HUES6 (cell line): Measurements from ENCODE around the gene B4GALNT1.
"Not testable (repeated sequence)": the region's sequence is repeated elsewhere in the genome, so short reads cannot be mapped to it uniquely, and the experiment has no call there.

Experiments
- H3K27ac ChIP-seq: 2 replicates; pipeline ENCODE4 v1.7.0; 2013; ENCODE audit warnings: low read depth, mild to moderate bottlenecking, low read length, inconsistent platforms
- H3K27me3 ChIP-seq: 2 replicates; pipeline ENCODE4 v1.6.1; 2013; ENCODE audit warnings: low read length; ENCODE audit not compliant: control insufficient read depth, insufficient read depth
- H3K36me3 ChIP-seq: 2 replicates; pipeline ENCODE4 v1.6.1; 2013; ENCODE audit warnings: low read length; ENCODE audit not compliant: control insufficient read depth, insufficient read depth
- H3K4me1 ChIP-seq: 2 replicates; pipeline ENCODE4 v1.6.1; 2013; ENCODE audit warnings: low read length; ENCODE audit not compliant: control insufficient read depth, insufficient read depth
- H3K4me3 ChIP-seq: 2 replicates; pipeline ENCODE4 v1.5.1; 2013; ENCODE audit warnings: low read depth, low read length
- H3K9ac ChIP-seq: one replicate; pipeline ENCODE4 v1.6.1; 2013; ENCODE audit warnings: mild to moderate bottlenecking, low read length
- H3K9me3 ChIP-seq: 2 replicates; pipeline ENCODE4 v1.6.1; 2013; ENCODE audit warnings: low read depth, low read length; ENCODE audit not compliant: control insufficient read depth, insufficient read depth

Gene B4GALNT1

GRCh38 chr12:57590479-57590863, 42.5 kb downstream of the B4GALNT1 start:
- H3K27ac ChIP-seq, result peak overlapping the region; percentile 38; the same call in 1 of the 2 replicates
- no peaks in the 10 kb centered on the region for H3K9me3 ChIP-seq
- peak overlapping the region; percentile 49 for H3K9ac ChIP-seq
- peaks cover 10% of the 10 kb centered on the region for H3K4me1 ChIP-seq
- H3K27me3 ChIP-seq, result peaks cover 10% of the 10 kb centered on the region; the same call in 1 of the 2 replicates
- peaks cover 13% of the 10 kb centered on the region; the same call in 1 of the 2 replicates for H3K36me3 ChIP-seq
- peak overlapping the region; percentile 91 for H3K4me3 ChIP-seq

DNA sequence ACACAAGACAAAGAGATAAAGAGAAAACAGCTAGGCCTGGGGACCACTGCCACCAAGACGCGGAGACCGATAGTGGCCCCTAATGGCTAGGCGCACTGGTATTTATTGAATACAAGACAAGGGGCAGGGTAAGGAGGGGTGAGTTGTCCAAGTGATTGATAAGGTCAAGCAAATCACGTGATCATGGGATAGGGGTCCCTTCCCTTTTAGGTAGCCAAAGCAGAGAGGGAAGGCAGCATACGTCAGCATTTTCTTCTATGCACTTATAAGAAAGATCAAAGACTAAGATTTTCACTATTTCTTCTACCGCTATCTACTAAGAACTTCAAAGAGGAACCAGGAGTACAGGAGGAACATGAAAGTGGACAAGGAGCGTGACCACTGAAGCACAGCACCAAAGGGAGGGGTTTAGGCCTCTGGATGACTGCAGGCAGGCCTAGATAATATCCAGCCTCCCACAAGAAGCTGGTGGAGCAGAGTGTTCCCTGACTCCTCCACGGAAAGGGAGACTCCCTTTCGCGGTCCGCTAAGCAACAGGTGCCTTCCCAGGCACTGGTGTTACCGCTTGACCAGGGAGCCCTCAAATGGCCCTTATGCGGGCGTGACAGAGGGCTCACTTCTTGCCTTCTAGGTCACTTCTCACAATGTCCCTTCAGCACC, 43.9 kb downstream of the B4GALNT1 start:
- not testable (repeated sequence) for H3K4me3 ChIP-seq, H3K27ac ChIP-seq, H3K9ac ChIP-seq, H3K4me1 ChIP-seq, H3K9me3 ChIP-seq, H3K36me3 ChIP-seq
- H3K27me3 ChIP-seq, result peaks cover 15% of the 10 kb centered on the region; the same call in 1 of the 2 replicates

GRCh38 chr12:57586832-57587429, 46.1 kb downstream of the B4GALNT1 start:
- no peak overlapping the region for H3K9ac ChIP-seq
- no peaks in the 10 kb centered on the region; the same call in 1 of the 2 replicates for H3K36me3 ChIP-seq
- H3K4me3 ChIP-seq, result no peak overlapping the region
- peaks cover 6% of the 10 kb centered on the region for H3K4me1 ChIP-seq
- no peak overlapping the region for H3K27ac ChIP-seq
- H3K27me3 ChIP-seq, result peaks cover 16% of the 10 kb centered on the region; the same call in 1 of the 2 replicates
- H3K9me3 ChIP-seq, result no peaks in the 10 kb centered on the region

- peaks cover 16% of the 10 kb centered on the region; the same call in 1 of the 2 replicates for H3K27me3 ChIP-seq
- peaks cover 7% of the 10 kb centered on the region; the same call in 1 of the 2 replicates for H3K36me3 ChIP-seq
- H3K4me1 ChIP-seq, result peaks cover 5% of the 10 kb centered on the region
- H3K4me3 ChIP-seq, result no peak overlapping the region
- H3K27ac ChIP-seq, result no peak overlapping the region
- H3K9ac ChIP-seq, result no peak overlapping the region
- no peaks in the 10 kb centered on the region for H3K9me3 ChIP-seq
Observed at GRCh38 chr12:57586128-57586527, 46.9 kb downstream of the B4GALNT1 start.

- H3K27me3 ChIP-seq, result peaks cover 16% of the 10 kb centered on the region; the same call in 1 of the 2 replicates
- no peak overlapping the region for H3K4me3 ChIP-seq
- peaks cover 10% of the 10 kb centered on the region; the same call in 1 of the 2 replicates for H3K36me3 ChIP-seq
- no peak overlapping the region for H3K9ac ChIP-seq
- no peaks in the 10 kb centered on the region; the same call in 1 of the 2 replicates for H3K4me1 ChIP-seq
- H3K9me3 ChIP-seq, result no peaks in the 10 kb centered on the region
- H3K27ac ChIP-seq, result no peak overlapping the region
Observed at GRCh38 chr12:57585156-57585555, 47.8 kb downstream of the B4GALNT1 start.

DNA sequence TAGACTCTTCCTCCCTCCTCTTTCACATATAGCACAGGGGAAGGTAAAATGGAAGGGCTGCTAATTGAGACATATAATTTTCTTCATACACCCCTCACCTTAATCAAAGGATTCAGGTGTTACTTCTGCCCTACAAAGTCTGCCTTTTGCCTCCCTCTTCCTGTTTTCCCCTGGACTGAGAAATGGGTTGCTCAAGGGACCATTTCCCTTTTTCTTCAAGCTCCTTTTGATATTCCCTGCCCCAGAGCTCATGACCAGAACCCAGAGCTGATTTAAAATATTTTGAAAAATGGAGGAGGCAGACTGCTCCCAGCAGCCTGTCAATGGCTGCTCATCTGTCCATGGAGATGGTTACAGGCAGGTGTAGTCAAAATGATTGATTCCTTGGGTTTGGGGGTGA, 48.3 kb downstream of the B4GALNT1 start:
- peaks cover 16% of the 10 kb centered on the region; the same call in 1 of the 2 replicates for H3K27me3 ChIP-seq
- peaks cover 14% of the 10 kb centered on the region; the same call in 1 of the 2 replicates for H3K36me3 ChIP-seq
- no peak overlapping the region for H3K27ac ChIP-seq
- no peak overlapping the region for H3K4me3 ChIP-seq
- no peak overlapping the region for H3K9ac ChIP-seq
- H3K9me3 ChIP-seq, result no peaks in the 10 kb centered on the region
- H3K4me1 ChIP-seq, result no peaks in the 10 kb centered on the region; the same call in 1 of the 2 replicates

GRCh38 chr12:57584050-57584449, 49.0 kb downstream of the B4GALNT1 start:
- Histone ChIP-seq H3K4me1 (no peaks in the 10 kb centered on the region; the same call in 1 of the 2 replicates), H3K27ac (no peak overlapping the region), H3K27me3 (peaks cover 16% of the 10 kb centered on the region; the same call in 1 of the 2 replicates), H3K9ac (no peak overlapping the region), H3K4me3 (no peak overlapping the region), H3K36me3 (peaks cover 17% of the 10 kb centered on the region; the same call in 1 of the 2 replicates), H3K9me3 (no peaks in the 10 kb centered on the region)

DNA sequence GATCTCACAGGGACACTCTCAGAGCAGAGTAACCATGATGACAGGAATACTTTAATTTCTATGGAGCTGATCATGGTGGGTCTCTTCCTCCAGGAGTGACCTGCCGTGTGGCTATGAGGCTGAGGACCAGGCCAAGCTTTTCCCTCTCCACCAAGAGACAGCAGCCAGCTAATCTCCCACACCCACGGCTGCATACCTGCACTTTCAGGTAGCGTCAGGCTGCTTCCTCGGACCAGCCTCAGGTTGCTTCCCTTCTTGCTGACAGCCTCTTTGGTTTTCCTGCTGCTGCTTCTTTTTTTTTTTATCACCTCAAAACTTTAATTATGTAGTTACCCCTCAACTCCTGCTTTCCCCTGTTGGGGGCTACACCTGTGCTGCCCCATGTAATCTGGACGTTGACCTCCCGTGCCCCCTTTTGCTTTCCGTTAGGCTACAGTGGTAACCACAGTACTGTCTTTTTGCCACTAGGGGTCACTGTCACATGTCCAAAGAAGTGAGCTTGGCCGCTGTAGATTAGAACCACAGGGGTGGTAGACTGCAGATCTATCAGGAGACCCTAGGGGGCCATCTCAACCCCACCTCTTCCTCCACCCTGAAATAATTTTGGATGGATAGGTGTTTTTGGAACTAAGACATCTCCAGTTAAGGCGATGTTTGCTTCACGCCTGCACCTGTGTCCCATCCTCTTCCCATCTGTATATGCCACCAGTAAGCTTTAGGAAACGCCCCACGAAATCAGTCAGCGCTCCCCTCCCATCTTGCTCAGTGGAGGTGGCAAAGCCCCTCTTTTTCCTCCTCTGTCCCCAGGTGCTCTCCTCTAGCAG, 49.8 kb downstream of the B4GALNT1 start:
- peaks cover 14% of the 10 kb centered on the region; the same call in 1 of the 2 replicates for H3K27me3 ChIP-seq
- peaks cover 23% of the 10 kb centered on the region for H3K36me3 ChIP-seq
- no peak overlapping the region for H3K9ac ChIP-seq
- no peaks in the 10 kb centered on the region for H3K9me3 ChIP-seq
- H3K27ac ChIP-seq, result no peak overlapping the region
- H3K4me3 ChIP-seq, result no peak overlapping the region
- no peaks in the 10 kb centered on the region; the same call in 1 of the 2 replicates for H3K4me1 ChIP-seq

DNA sequence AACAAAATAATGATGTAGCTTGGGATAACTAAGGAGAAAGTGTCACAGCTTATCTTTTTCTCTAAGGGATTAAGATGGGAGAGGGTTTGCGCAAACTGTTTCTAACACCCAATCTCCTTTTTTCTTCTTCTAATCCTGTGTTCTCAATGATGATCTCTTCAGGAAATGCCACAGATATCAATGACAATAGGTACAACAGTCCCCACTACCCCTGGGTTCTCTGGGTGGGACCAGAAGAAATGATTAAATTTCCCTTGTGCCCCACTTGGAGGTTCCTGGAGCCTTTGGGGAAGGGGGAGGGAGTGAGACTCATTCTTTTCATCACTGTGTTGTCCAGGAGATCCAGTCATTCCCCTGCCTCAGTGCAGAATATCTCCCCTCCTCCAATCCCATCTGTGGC, 50.6 kb downstream of the B4GALNT1 start:
- Histone ChIP-seq H3K9ac (no peak overlapping the region), H3K4me3 (no peak overlapping the region), H3K36me3 (peaks cover 30% of the 10 kb centered on the region), H3K27ac (no peak overlapping the region), H3K4me1 (no peaks in the 10 kb centered on the region; the same call in 1 of the 2 replicates), H3K27me3 (peaks cover 6% of the 10 kb centered on the region; the same call in 1 of the 2 replicates), H3K9me3 (no peaks in the 10 kb centered on the region)

DNA sequence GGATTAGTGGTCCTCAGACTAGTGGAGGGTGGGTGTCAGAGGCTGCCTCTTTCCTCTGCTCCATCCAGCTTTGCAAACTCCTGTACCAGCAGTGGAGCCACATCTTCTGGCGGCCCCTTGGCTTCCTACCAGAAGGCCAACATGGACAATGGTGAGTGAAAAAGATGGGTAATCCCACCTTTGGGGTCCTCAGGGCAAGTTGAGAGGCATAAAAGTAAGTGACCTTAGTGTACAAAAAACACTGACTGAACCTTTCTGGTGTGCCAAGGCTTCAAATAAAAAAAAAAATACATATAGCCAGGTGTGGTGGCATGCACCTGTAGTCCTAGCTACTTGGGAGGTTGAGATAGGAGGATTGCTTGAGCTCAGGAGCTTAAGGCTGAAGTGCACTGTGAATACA, 51.2 kb downstream of the B4GALNT1 start:
- Histone ChIP-seq H3K27me3 (peaks cover 6% of the 10 kb centered on the region; the same call in 1 of the 2 replicates), H3K4me3 (no peak overlapping the region), H3K36me3 (peaks cover 33% of the 10 kb centered on the region), H3K9ac (no peak overlapping the region), H3K27ac (no peak overlapping the region), H3K9me3 (no peaks in the 10 kb centered on the region), H3K4me1 (no peaks in the 10 kb centered on the region; the same call in 1 of the 2 replicates)
